ENCODE results near the gene MOCOS.

DNA sequence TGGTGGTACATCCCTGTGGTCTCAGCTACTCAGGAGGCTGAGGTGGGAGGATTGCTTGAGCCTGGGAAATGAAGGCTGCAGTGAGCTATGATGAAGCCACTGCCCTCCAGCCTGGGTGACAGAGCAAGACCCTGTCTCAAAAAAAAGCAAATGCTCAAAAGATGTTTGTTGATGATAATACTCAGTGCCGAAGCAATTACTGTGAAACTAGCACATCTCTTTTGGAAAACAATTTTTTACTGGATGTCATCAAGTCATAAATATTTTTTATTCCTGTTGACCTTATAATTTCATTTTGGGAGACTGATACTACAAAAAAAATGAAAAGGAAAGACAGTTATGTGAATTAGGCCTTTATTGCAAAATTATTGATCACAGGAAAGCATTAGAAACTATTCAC, 75.7 kb downstream of the MOCOS start:
- TF ChIP-seq RAD21 (IDR thresholded peaks at IDR 0.05) (no peak), SP1 (IDR thresholded peaks at IDR 0.05) (no peak), HNF4G (IDR thresholded peaks at IDR 0.05) (no peak), NR2F2 (IDR thresholded peaks at IDR 0.05) (no peak), HNF4A (conservative IDR thresholded peaks at IDR 0.05) (no peak)
- TF ChIP-seq, protein P1, sequence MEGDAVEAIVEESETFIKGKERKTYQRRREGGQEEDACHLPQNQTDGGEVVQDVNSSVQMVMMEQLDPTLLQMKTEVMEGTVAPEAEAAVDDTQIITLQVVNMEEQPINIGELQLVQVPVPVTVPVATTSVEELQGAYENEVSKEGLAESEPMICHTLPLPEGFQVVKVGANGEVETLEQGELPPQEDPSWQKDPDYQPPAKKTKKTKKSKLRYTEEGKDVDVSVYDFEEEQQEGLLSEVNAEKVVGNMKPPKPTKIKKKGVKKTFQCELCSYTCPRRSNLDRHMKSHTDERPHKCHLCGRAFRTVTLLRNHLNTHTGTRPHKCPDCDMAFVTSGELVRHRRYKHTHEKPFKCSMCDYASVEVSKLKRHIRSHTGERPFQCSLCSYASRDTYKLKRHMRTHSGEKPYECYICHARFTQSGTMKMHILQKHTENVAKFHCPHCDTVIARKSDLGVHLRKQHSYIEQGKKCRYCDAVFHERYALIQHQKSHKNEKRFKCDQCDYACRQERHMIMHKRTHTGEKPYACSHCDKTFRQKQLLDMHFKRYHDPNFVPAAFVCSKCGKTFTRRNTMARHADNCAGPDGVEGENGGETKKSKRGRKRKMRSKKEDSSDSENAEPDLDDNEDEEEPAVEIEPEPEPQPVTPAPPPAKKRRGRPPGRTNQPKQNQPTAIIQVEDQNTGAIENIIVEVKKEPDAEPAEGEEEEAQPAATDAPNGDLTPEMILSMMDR (IDR thresholded peaks at IDR 0.05; ENCODE audit: low read depth, low read length, missing input control) = no peak
- TF ChIP-seq, protein P2, sequence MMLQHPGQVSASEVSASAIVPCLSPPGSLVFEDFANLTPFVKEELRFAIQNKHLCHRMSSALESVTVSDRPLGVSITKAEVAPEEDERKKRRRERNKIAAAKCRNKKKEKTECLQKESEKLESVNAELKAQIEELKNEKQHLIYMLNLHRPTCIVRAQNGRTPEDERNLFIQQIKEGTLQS (IDR thresholded peaks at IDR 0.05) = no peak
- TF ChIP-seq, protein P3, sequence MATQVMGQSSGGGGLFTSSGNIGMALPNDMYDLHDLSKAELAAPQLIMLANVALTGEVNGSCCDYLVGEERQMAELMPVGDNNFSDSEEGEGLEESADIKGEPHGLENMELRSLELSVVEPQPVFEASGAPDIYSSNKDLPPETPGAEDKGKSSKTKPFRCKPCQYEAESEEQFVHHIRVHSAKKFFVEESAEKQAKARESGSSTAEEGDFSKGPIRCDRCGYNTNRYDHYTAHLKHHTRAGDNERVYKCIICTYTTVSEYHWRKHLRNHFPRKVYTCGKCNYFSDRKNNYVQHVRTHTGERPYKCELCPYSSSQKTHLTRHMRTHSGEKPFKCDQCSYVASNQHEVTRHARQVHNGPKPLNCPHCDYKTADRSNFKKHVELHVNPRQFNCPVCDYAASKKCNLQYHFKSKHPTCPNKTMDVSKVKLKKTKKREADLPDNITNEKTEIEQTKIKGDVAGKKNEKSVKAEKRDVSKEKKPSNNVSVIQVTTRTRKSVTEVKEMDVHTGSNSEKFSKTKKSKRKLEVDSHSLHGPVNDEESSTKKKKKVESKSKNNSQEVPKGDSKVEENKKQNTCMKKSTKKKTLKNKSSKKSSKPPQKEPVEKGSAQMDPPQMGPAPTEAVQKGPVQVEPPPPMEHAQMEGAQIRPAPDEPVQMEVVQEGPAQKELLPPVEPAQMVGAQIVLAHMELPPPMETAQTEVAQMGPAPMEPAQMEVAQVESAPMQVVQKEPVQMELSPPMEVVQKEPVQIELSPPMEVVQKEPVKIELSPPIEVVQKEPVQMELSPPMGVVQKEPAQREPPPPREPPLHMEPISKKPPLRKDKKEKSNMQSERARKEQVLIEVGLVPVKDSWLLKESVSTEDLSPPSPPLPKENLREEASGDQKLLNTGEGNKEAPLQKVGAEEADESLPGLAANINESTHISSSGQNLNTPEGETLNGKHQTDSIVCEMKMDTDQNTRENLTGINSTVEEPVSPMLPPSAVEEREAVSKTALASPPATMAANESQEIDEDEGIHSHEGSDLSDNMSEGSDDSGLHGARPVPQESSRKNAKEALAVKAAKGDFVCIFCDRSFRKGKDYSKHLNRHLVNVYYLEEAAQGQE (IDR thresholded peaks at IDR 0.05) = no peak
- TF ChIP-seq, protein P4, sequence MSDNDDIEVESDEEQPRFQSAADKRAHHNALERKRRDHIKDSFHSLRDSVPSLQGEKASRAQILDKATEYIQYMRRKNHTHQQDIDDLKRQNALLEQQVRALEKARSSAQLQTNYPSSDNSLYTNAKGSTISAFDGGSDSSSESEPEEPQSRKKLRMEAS (IDR thresholded peaks at IDR 0.05) = no peak
- TF ChIP-seq, protein P5, sequence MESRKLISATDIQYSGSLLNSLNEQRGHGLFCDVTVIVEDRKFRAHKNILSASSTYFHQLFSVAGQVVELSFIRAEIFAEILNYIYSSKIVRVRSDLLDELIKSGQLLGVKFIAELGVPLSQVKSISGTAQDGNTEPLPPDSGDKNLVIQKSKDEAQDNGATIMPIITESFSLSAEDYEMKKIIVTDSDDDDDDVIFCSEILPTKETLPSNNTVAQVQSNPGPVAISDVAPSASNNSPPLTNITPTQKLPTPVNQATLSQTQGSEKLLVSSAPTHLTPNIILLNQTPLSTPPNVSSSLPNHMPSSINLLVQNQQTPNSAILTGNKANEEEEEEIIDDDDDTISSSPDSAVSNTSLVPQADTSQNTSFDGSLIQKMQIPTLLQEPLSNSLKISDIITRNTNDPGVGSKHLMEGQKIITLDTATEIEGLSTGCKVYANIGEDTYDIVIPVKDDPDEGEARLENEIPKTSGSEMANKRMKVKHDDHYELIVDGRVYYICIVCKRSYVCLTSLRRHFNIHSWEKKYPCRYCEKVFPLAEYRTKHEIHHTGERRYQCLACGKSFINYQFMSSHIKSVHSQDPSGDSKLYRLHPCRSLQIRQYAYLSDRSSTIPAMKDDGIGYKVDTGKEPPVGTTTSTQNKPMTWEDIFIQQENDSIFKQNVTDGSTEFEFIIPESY (IDR thresholded peaks at IDR 0.05) = no peak

All from liver (tissue), 3 donors.